ENCODE data around the gene ATP6AP2.
"Not testable (repeated sequence)": the region's sequence is repeated elsewhere in the genome, so short reads cannot be mapped to it uniquely, and the experiment has no call there.

The ATP6AP2 gene

GRCh38 chrX:40576291-40576690 is 4.5 kb upstream of the ATP6AP2 start:
- DNase-seq (ENCODE audit: low spot score) = no peak
- TF ChIP-seq CTCF (IDR thresholded peaks at IDR 0.05; ENCODE audit: extremely low read depth, insufficient read depth, missing control alignments) = no peak
- in situ Hi-C loops (cut with MboI; ENCODE audit: low pct_unique_long_range_greater_than_20kb, low sequenced_read_pairs, unreplicated experiment) = no loop called here

- DNase-seq (ENCODE audit: low spot score) = no peak
- in situ Hi-C loops (cut with MboI; ENCODE audit: low pct_unique_long_range_greater_than_20kb, low sequenced_read_pairs, unreplicated experiment) = no loop called here
- TF ChIP-seq CTCF (IDR thresholded peaks at IDR 0.05; ENCODE audit: extremely low read depth, insufficient read depth, missing control alignments) = no peak
Observed at GRCh38 chrX:40578039-40578695, 2.6 kb upstream of the ATP6AP2 start.

- TF ChIP-seq CTCF (IDR thresholded peaks at IDR 0.05; ENCODE audit: extremely low read depth, insufficient read depth, missing control alignments) = no peak
- no peak for DNase-seq (ENCODE audit: low spot score)
- in situ Hi-C loops (cut with MboI; ENCODE audit: low pct_unique_long_range_greater_than_20kb, low sequenced_read_pairs, unreplicated experiment) = no loop called here
Observed at GRCh38 chrX:40579141-40579540, 1.6 kb upstream of the ATP6AP2 start.

- in situ Hi-C loops (cut with MboI; ENCODE audit: low pct_unique_long_range_greater_than_20kb, low sequenced_read_pairs, unreplicated experiment) = no loop called here
- DNase-seq (ENCODE audit: low spot score) = no peak
- TF ChIP-seq CTCF (IDR thresholded peaks at IDR 0.05; ENCODE audit: extremely low read depth, insufficient read depth, missing control alignments) = no peak
Observed at GRCh38 chrX:40579900-40580536, 752 bp upstream of the ATP6AP2 start.

GRCh38 chrX:40581336-40581920 is 658 bp downstream of the ATP6AP2 start:
- TF ChIP-seq CTCF (IDR thresholded peaks at IDR 0.05; ENCODE audit: extremely low read depth, insufficient read depth, missing control alignments) = no peak
- DNase-seq (ENCODE audit: low spot score) = peak; percentile 23

GRCh38 chrX:40582178-40582577 is 1.4 kb downstream of the ATP6AP2 start:
- in situ Hi-C loops (cut with MboI; ENCODE audit: low pct_unique_long_range_greater_than_20kb, low sequenced_read_pairs, unreplicated experiment); DNase-seq (ENCODE audit: low spot score): not testable (repeated sequence)

More at GRCh38 chrX:40581336-40581920, 658 bp downstream of the ATP6AP2 start:
- in situ Hi-C loops (cut with MboI; ENCODE audit: low pct_unique_long_range_greater_than_20kb, low sequenced_read_pairs, unreplicated experiment) = no loop called here

- TF ChIP-seq CTCF (IDR thresholded peaks at IDR 0.05; ENCODE audit: extremely low read depth, insufficient read depth, missing control alignments) = no peak
- in situ Hi-C loops (cut with MboI; ENCODE audit: low pct_unique_long_range_greater_than_20kb, low sequenced_read_pairs, unreplicated experiment) = no loop called here
- DNase-seq (ENCODE audit: low spot score) = no peak
Observed at GRCh38 chrX:40582811-40583210, 2.0 kb downstream of the ATP6AP2 start.

GRCh38 chrX:40587623-40588022 is 6.9 kb downstream of the ATP6AP2 start:
- DNase-seq (ENCODE audit: low spot score); in situ Hi-C loops (cut with MboI; ENCODE audit: low pct_unique_long_range_greater_than_20kb, low sequenced_read_pairs, unreplicated experiment): not testable (repeated sequence)

GRCh38 chrX:40589616-40590321 is 9.0 kb downstream of the ATP6AP2 start:
- DNase-seq (ENCODE audit: low spot score); in situ Hi-C loops (cut with MboI; ENCODE audit: low pct_unique_long_range_greater_than_20kb, low sequenced_read_pairs, unreplicated experiment): not testable (repeated sequence)

Data from GM13977 (cell line).